ENCODE results near the gene NUDT3.

NUDT3 gene

GRCh38 chr6:34237316-34237721 lies 155.2 kb downstream of the NUDT3 start:
- DNase-seq: peak in 1 of 2 experiments; percentile 23

- peak; percentile 85 to 96 for DNase-seq
Observed at GRCh38 chr6:34236443-34237315, 155.8 kb downstream of the NUDT3 start, which contains the start of gene HMGA1. Gene HMGA1, plus strand, starts transcription at chr6:34236873. Its CDS starts 3,908 bp downstream, at chr6:34240781.

GRCh38 chr6:34236131-34236442 lies 156.4 kb downstream of the NUDT3 start:
- DNase-seq: no peak

GRCh38 chr6:34235307-34236130 lies 156.9 kb downstream of the NUDT3 start:
- DNase-seq: no peak

- no peak for DNase-seq
Observed at GRCh38 chr6:34234667-34235306, 157.7 kb downstream of the NUDT3 start.

GRCh38 chr6:34233867-34234266 lies 158.6 kb downstream of the NUDT3 start:
- no peak for DNase-seq

- DNase-seq: no peak
Observed at GRCh38 chr6:34232901-34233300, 159.6 kb downstream of the NUDT3 start.

- no peak for DNase-seq
Observed at GRCh38 chr6:34231566-34232336, 160.7 kb downstream of the NUDT3 start.

GRCh38 chr6:34230653-34231371 lies 161.7 kb downstream of the NUDT3 start:
- DNase-seq: no peak

GRCh38 chr6:34229877-34230276 lies 162.6 kb downstream of the NUDT3 start:
- DNase-seq: no peak

All from NCI-H446 (cell line).